Natural killer cell (primary cell): ENCODE measurements around the gene EID2B. TPM values are rescaled to one million over a fixed set of nuclear protein-coding genes. Genes with fewer than 3 reads are reported as not detected.

ENCODE experiments used
- ATAC-seq, 3 donors: fragments of 150-1000 bp in 2 of 3; fragments of 200-7000 bp in 1 of 3; cut with Tn5 transposase; 1 replicate in 1 of 3; 2 replicates in 2 of 3; pipeline ENCODE4 v1.10.0; 2021; ENCODE audit warnings: mild to moderate bottlenecking in 2 of 3, moderate library complexity in 2 of 3
- DNase-seq, 2 donors: peaks; one replicate each; pipeline versions ENCODE4 v3.0.0 to v3.0.0-alpha.2; 2013 to 2021; ENCODE audit warnings: mixed read lengths in 1 of 2
- H3K27ac ChIP-seq: one replicate; pipeline ENCODE4 v1.5.1; 2013; ENCODE audit warnings: mild to moderate bottlenecking, low read length
- H3K27me3 ChIP-seq: one replicate; pipeline ENCODE4 v1.6.1; 2013; ENCODE audit warnings: low read length; ENCODE audit not compliant: control insufficient read depth, insufficient read depth
- H3K36me3 ChIP-seq: one replicate; pipeline ENCODE4 v1.6.1; 2013; ENCODE audit warnings: low read length; ENCODE audit not compliant: control insufficient read depth, insufficient read depth
- H3K4me1 ChIP-seq: one replicate; pipeline ENCODE4 v1.6.1; 2013; ENCODE audit warnings: low read length; ENCODE audit not compliant: control insufficient read depth, insufficient read depth
- H3K4me3 ChIP-seq: one replicate; pipeline ENCODE4 v1.5.1; 2013; ENCODE audit warnings: low read length
- H3K9me3 ChIP-seq: one replicate; pipeline ENCODE4 v1.6.1; 2013; ENCODE audit warnings: low read length; ENCODE audit not compliant: control insufficient read depth, insufficient read depth
- H3K27ac Mint-ChIP-seq, 2 donors: one replicate each; pipeline ENCODE4 v1.8.0; 2022; ENCODE audit warnings: mild to moderate bottlenecking in 2 of 2, mixed read lengths in 2 of 2, moderate library complexity in 1 of 2
- H3K27me3 Mint-ChIP-seq, 2 donors: one replicate each; pipeline ENCODE4 v1.8.0; 2022; ENCODE audit warnings: low read depth in 2 of 2, mixed read lengths in 2 of 2
- H3K36me3 Mint-ChIP-seq: one replicate; pipeline ENCODE4 v1.8.0; 2022; ENCODE audit warnings: mixed read lengths
- H3K4me1 Mint-ChIP-seq, 2 donors: one replicate each; pipeline ENCODE4 v1.8.0; 2022; ENCODE audit warnings: mixed read lengths in 2 of 2
- H3K4me3 Mint-ChIP-seq: one replicate; pipeline ENCODE4 v1.8.0; 2022; ENCODE audit warnings: mild to moderate bottlenecking, moderate library complexity, mixed read lengths
- H3K9me3 Mint-ChIP-seq, 2 donors: one replicate each; pipeline ENCODE4 v1.8.0; 2022; ENCODE audit warnings: mixed read lengths in 2 of 2
- CTCF ChIP-seq: fragments of 200-600 bp; IDR thresholded peaks from one replicate; pipeline ENCODE4 v1.8.0; 2022; ENCODE audit warnings: antibody characterized with exemption
- WGBS: methylation state at CpG from one replicate; pipeline ENCODE4 v1.1.7; 2013; ENCODE audit warnings: missing lambda C conversion rate; ENCODE audit not compliant: insufficient coverage; 5-methylcytosine and 5-hydroxymethylcytosine counted together
- intact Hi-C: fragments of 100-400 bp; cut with micrococcal nuclease; formaldehyde crosslinking; loops from one replicate; pipeline ENCODE4 v1.14.2; 2022
- total RNA-seq, 4 donors: library from RNA; stranded (reverse); fragments of 120-200 nt in 1 of 4; gene quantifications; one replicate each; pipeline versions ENCODE4 v1.2.3 to v1.2.4, GENCODE V29; 2013 to 2022

EID2B gene
- total RNA-seq, 3 donors from 2014 or later (not counting 1 experiment from before 2014, with no cell fraction given) = 4.6 to 6.7 (median 5.8) TPM

DNA sequence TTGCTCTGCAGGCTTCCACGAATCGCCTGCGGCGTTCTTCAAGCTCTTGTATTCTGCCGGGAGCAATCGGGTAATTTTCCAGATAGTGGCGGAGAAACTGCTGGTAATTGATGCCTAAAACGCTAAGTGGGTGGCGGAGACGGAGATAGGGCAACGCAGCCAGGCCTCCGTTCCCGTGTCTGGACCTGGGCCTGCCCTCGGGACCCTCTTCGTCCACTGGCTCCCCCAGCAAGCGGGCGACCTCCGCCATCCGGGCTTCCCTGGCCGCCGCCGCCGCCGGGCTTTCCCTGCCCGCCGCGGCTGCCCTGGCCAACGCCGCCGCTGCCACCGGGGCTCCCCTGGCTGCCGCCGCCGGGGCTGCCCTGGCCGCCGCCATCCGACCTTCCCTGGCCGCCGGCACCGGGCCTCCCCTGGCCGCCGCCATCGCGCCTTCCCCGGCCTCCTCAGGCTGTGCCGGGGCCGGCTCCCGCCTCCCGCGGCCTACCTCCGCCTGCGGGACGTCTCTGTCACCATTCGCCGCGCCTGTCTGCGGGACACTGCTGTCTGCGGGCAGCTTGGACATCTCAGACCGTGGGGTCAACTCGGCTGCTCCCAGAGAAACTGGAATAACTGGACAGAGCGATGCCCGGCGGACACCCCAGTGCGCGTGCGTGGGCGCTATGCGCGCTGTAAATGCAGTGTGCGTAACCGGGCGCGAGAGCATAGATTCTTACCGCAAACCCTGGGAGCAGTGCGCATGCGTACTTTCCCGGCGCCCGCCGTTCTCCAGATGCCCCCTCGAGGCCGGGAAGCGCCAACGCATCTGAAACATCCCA is 7.1 kb upstream of the EID2B start, which contains the start of gene EID2:
Gene EID2, minus strand, starts transcription at position 644 of the 815 bp plus-strand sequence. Its CDS starts 82 bp downstream, at position 562.
- intact Hi-C loops = no loop called here
- peaks cover 7% of the 10 kb centered on the region for H3K4me1 ChIP-seq
- Mint-ChIP-seq H3K9me3 (no peaks in the 10 kb centered on the region), H3K27me3 (peaks cover 0 to 8% of the 10 kb centered on the region in 2 donors), H3K4me3 (peak within 1 kb of the TSS; percentile 95), H3K36me3 (no peaks in the 10 kb centered on the region), H3K27ac (peak within 1 kb of the TSS; percentile 90 to 96), H3K4me1 (peaks cover 30 to 31% of the 10 kb centered on the region in 2 donors)
- WGBS = under 1% methylated on average over 84 of the region's 84 CpGs
- peak within 1 kb of the TSS; percentile 80 for H3K4me3 ChIP-seq
- no peaks in the 10 kb centered on the region for H3K36me3 ChIP-seq
- ATAC-seq = peak; percentile 93 to 95 (median 93)
- peak within 1 kb of the TSS; percentile 98 for H3K27ac ChIP-seq
- no peaks in the 10 kb centered on the region for H3K9me3 ChIP-seq
- DNase-seq = peak; percentile 90 to 98
- peak; percentile 77 for TF ChIP-seq CTCF
- H3K27me3 ChIP-seq = no peaks in the 10 kb centered on the region

DNA sequence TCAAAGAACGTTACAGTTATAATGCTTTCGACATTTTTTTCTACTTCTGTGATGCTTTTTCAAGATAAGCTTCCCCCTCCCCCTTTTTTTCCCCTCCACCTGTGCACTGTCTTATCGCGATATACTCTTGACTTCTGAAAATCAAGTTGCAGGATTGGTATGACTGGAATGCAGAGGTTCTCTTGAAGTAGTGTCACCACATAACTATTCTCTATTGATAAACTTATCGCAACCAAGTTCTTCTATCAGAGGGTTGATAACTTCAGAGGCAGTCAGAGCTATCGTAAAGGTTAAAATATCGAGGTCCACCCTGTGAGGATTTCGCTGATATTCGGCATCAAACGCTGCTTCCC is 6.5 kb upstream of the EID2B start:
- no peaks in the 10 kb centered on the region for H3K36me3 ChIP-seq
- no peaks in the 10 kb centered on the region for H3K9me3 Mint-ChIP-seq
- intact Hi-C loops = no loop called here
- peak in 1 of 2 donors; percentile 42 for DNase-seq
- WGBS = 5% methylated on average over 8 of the region's 10 CpGs
- H3K9me3 ChIP-seq = no peaks in the 10 kb centered on the region
- peak overlapping the region; percentile 80 for H3K4me3 Mint-ChIP-seq
- peaks cover 7% of the 10 kb centered on the region for H3K4me1 ChIP-seq
- peaks cover 30 to 31% of the 10 kb centered on the region in 2 donors for H3K4me1 Mint-ChIP-seq
- no peaks in the 10 kb centered on the region for H3K27me3 ChIP-seq
- H3K27ac Mint-ChIP-seq = peak overlapping the region; percentile 90 to 96
- no peak for ATAC-seq
- H3K4me3 ChIP-seq = peak overlapping the region; percentile 80
- no peaks in the 10 kb centered on the region for H3K36me3 Mint-ChIP-seq
- no peak for TF ChIP-seq CTCF
- peak overlapping the region; percentile 83 for H3K27ac ChIP-seq
- H3K27me3 Mint-ChIP-seq = peaks cover 0 to 6% of the 10 kb centered on the region in 2 donors

- no peaks in the 10 kb centered on the region for H3K36me3 ChIP-seq
- H3K27me3 ChIP-seq = no peaks in the 10 kb centered on the region
- no peaks in the 10 kb centered on the region for H3K9me3 ChIP-seq
- intact Hi-C loops = loop anchor here (2.0 to 5.0 kb wide), 3 partner anchors 121 to 411 kb away; partner anchors contain the start of gene PLEKHG2
- H3K4me1 Mint-ChIP-seq = peaks cover 18 to 22% of the 10 kb centered on the region in 2 donors
- H3K4me3 ChIP-seq = no peak overlapping the region
- H3K27ac Mint-ChIP-seq = no peak overlapping the region
- WGBS = 84% methylated on average over 3 of the region's 3 CpGs
- H3K9me3 Mint-ChIP-seq = no peaks in the 10 kb centered on the region
- TF ChIP-seq CTCF = no peak
- ATAC-seq = no peak
- no peak overlapping the region for H3K4me3 Mint-ChIP-seq
- no peak overlapping the region for H3K27ac ChIP-seq
- H3K36me3 Mint-ChIP-seq = no peaks in the 10 kb centered on the region
- H3K27me3 Mint-ChIP-seq = no peaks in the 10 kb centered on the region
- no peak for DNase-seq
- peaks cover 14% of the 10 kb centered on the region for H3K4me1 ChIP-seq
Observed at GRCh38 chr19:39533791-39534190, 1.1 kb upstream of the EID2B start.
